Measurements from ENCODE around the gene HBEGF.

- TF ChIP-seq CTCF (IDR thresholded peaks at IDR 0.05; ENCODE audit: low read depth, low read length, missing input control) (no peak), TAF1 (conservative IDR thresholded peaks at IDR 0.05) (no peak), ZBTB33 (IDR thresholded peaks at IDR 0.05) (no peak), RAD21 (IDR thresholded peaks at IDR 0.05) (no peak), YY1 (IDR thresholded peaks at IDR 0.05) (no peak)
- TF ChIP-seq, protein P1, sequence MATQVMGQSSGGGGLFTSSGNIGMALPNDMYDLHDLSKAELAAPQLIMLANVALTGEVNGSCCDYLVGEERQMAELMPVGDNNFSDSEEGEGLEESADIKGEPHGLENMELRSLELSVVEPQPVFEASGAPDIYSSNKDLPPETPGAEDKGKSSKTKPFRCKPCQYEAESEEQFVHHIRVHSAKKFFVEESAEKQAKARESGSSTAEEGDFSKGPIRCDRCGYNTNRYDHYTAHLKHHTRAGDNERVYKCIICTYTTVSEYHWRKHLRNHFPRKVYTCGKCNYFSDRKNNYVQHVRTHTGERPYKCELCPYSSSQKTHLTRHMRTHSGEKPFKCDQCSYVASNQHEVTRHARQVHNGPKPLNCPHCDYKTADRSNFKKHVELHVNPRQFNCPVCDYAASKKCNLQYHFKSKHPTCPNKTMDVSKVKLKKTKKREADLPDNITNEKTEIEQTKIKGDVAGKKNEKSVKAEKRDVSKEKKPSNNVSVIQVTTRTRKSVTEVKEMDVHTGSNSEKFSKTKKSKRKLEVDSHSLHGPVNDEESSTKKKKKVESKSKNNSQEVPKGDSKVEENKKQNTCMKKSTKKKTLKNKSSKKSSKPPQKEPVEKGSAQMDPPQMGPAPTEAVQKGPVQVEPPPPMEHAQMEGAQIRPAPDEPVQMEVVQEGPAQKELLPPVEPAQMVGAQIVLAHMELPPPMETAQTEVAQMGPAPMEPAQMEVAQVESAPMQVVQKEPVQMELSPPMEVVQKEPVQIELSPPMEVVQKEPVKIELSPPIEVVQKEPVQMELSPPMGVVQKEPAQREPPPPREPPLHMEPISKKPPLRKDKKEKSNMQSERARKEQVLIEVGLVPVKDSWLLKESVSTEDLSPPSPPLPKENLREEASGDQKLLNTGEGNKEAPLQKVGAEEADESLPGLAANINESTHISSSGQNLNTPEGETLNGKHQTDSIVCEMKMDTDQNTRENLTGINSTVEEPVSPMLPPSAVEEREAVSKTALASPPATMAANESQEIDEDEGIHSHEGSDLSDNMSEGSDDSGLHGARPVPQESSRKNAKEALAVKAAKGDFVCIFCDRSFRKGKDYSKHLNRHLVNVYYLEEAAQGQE (IDR thresholded peaks at IDR 0.05) = no peak
- TF ChIP-seq, protein P2, sequence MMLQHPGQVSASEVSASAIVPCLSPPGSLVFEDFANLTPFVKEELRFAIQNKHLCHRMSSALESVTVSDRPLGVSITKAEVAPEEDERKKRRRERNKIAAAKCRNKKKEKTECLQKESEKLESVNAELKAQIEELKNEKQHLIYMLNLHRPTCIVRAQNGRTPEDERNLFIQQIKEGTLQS (IDR thresholded peaks at IDR 0.05) = no peak
These were observed 8.5 kb downstream of the HBEGF start for GRCh38 chr5:140337880-140338279.

Measured in liver (tissue), 3 donors.